ENCODE data around the gene C20orf96. TPM values are rescaled to one million over a fixed set of nuclear protein-coding genes. Genes with fewer than 3 reads are reported as not detected.

The C20orf96 gene
- total RNA-seq, 2 donors from 2014 or later = 2.0 to 6.2 TPM

DNA sequence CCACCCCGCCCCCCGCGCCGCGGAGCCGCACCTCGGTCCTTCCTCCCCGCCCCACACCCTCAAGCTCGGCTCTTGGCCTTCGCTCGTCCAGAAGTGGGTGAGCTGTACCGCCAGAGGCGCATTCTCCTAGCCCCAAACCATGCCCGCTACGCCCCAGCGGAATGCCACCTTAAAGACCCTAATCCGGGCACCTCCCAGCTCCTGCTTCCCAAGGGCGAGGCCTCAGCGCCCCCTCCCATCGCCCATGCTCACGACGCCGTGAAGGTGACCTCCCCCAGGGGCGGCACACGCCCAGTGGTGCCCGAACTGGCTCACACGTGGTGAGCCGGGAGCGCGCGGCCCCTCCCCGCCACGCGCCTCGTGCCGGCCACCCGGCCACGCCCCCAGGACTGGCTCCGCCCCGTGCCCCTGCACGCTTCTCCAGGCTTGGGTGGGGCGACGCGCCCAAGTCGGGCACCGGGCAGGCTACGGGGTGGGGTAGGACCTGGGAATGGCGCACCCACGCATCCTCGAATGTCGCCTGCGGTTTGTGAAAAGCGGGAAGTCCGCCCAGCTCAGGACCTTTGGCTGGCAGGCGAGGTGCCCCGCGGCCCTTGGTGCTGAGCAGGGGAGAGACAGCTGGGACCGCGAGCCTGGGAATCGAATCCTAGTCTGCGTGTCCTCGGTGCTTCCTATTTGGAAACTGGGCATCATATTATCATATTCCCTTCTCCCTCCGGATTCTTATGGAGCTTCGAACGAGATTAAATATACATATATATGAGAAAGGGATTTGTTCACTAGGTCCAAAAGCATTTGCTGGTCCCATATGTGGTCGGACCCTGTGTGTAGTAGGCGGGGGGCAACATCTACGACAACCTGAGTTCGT is 33.9 kb upstream of the C20orf96 start:
- peak; percentile 86 for DNase-seq (ENCODE audit: low spot score)
- peak; percentile 78 for ATAC-seq
- H3K27me3 Mint-ChIP-seq = no peaks in the 10 kb centered on the region
- H3K4me1 Mint-ChIP-seq (ENCODE audit: low read depth in 2 of 2) = peaks cover 0 to 9% of the 10 kb centered on the region in 2 donors
- H3K27ac Mint-ChIP-seq = peak overlapping the region; percentile 53 to 55
- peak overlapping the region; percentile 90 for H3K4me3 Mint-ChIP-seq
- H3K9me3 Mint-ChIP-seq = no peaks in the 10 kb centered on the region
- H3K36me3 Mint-ChIP-seq = no peaks in the 10 kb centered on the region

DNA sequence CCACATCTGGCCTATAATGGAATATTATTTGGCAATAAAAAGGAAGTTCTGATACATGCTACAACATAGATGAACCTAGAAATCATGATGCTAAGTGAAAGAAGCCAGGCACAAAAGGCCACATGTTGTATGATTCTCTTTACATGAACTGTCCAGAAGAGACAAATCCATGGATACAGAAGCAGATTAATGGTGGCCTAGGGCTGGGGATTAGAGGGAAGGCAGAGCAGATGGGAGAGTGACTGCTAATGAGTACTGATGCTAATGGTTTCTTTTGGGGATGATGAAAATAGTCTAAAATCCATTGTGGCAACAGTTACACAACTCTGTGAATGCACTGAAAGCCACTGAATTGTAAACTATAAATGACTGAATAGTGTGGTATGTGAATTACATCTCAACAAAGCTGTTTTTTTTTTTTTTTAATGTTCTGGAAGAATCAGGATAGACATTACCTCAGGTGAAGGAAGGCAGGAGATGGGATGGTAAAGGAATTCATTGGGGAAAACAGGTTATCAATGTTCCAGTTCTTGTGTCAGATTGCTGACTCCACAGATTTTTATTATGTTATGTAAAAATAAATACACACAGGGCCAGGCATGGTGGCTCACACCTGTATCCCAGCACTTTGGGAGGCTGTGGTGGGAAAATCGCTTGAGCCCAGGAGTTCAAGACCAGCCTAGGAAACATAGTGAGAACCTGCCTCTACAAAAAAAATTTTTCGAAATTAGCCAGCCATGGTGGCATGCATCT is 25.9 kb upstream of the C20orf96 start:
- H3K9me3 Mint-ChIP-seq = no peaks in the 10 kb centered on the region
- H3K4me1 Mint-ChIP-seq (ENCODE audit: low read depth in 2 of 2) = peaks cover 3% of the 10 kb centered on the region in 2 donors
- DNase-seq (ENCODE audit: low spot score) = no peak
- H3K36me3 Mint-ChIP-seq = no peaks in the 10 kb centered on the region
- ATAC-seq = no peak
- H3K27ac Mint-ChIP-seq = no peak overlapping the region
- H3K27me3 Mint-ChIP-seq = peaks cover 0 to 3% of the 10 kb centered on the region in 2 donors
- H3K4me3 Mint-ChIP-seq = no peak overlapping the region

DNA sequence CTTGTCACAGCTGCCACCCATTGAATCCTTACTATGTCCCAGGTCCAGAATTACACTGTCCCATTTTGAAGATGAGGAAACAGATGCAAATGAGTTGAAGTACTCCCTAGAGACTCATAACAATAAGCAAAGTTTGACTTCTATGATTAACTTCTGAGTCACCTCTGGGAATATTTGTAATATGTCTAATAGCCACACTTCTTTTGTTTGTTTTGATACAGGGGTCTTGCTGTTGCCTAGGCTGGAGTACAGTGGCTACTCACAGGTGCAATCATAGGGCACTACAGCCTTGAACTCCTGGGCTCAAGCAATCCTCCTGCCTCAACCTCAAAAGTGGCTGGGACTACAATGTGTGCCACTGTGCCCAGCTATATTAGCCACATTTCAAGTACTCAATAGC is 23.4 kb upstream of the C20orf96 start:
- Mint-ChIP-seq H3K4me3 (no peak overlapping the region), H3K4me1 (ENCODE audit: low read depth in 2 of 2) (peaks cover 12 to 15% of the 10 kb centered on the region in 2 donors), H3K36me3 (no peaks in the 10 kb centered on the region), H3K9me3 (no peaks in the 10 kb centered on the region), H3K27ac (no peak overlapping the region), H3K27me3 (peaks cover 0 to 3% of the 10 kb centered on the region in 2 donors)
- no peak for DNase-seq (ENCODE audit: low spot score)
- ATAC-seq = no peak

DNA sequence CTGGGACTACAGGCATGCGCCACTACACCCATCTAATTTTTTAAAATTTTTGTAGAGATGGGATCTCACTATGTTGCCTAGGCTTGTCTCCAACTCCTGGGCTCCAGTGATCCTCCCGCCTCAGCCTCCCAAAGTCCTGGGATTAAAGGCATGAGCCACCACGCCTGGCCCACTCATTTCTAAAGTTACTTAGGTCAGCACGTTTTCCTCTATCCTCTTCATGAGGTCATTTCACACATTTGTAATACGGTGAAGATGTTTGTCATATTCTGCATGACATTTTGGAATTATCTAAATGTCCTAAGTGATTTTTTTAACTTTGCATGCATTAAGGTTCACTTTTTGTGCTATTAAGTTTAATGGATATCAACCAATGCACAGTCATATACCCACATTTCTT is 22.9 kb upstream of the C20orf96 start:
- Mint-ChIP-seq H3K4me3 (no peak overlapping the region), H3K4me1 (ENCODE audit: low read depth in 2 of 2) (peaks cover 12 to 15% of the 10 kb centered on the region in 2 donors), H3K9me3 (no peaks in the 10 kb centered on the region), H3K27ac (no peak overlapping the region), H3K36me3 (no peaks in the 10 kb centered on the region), H3K27me3 (peaks cover 0 to 3% of the 10 kb centered on the region in 2 donors)
- no peak for ATAC-seq
- no peak for DNase-seq (ENCODE audit: low spot score)

DNA sequence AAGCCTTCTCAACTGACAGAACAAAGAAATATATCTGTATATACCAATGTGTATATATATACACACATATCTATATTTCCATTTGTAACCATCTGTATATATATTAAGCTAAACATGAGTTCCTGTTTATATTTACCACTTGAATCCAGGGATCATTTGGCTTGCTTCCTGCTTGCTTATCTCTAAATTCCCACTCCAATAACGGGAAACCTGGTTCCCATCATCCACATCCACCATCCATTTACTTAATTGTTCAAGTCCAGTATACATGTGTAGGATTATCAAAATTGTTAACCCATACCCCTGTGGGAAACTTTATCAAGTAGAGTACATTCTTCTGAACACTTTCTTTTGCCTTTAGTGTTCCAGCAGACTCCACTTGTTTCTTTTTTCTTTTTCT is 22.3 kb upstream of the C20orf96 start:
- Mint-ChIP-seq H3K36me3 (no peaks in the 10 kb centered on the region), H3K27me3 (peaks cover 0 to 3% of the 10 kb centered on the region in 2 donors)
- no peak for ATAC-seq

DNA sequence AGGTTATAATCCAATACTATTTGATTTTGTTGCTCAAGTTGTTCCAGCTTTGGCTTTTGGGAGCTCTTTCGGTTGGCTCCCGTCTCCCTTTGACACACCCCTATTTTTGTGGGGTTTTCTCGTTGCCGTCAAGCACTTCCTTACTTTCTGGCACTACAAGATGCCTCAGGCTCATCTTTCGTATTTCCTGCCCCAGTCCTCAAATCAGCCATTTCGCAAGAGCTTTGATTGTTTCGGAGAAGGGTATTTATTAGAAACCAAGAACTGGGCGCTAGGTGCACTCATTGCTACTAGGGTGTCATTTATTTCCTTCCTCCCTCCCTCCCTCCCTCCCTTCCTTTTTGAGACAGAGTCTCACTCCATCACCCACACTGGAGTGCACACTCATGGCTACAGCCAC is 21.5 kb upstream of the C20orf96 start:
- H3K4me1 Mint-ChIP-seq (ENCODE audit: low read depth in 2 of 2) = peaks cover 12 to 15% of the 10 kb centered on the region in 2 donors
- no peaks in the 10 kb centered on the region for H3K36me3 Mint-ChIP-seq
- peaks cover 0 to 3% of the 10 kb centered on the region in 2 donors for H3K27me3 Mint-ChIP-seq
- ATAC-seq = no peak
- no peaks in the 10 kb centered on the region for H3K9me3 Mint-ChIP-seq
- H3K27ac Mint-ChIP-seq = no peak overlapping the region
- DNase-seq (ENCODE audit: low spot score) = no peak
- H3K4me3 Mint-ChIP-seq = peak overlapping the region; percentile 54

More for the DNA sequence above, 22.3 kb upstream of the C20orf96 start:
- H3K4me1 Mint-ChIP-seq (ENCODE audit: low read depth in 2 of 2) = peaks cover 12 to 15% of the 10 kb centered on the region in 2 donors
- H3K4me3 Mint-ChIP-seq = no peak overlapping the region
- no peak overlapping the region for H3K27ac Mint-ChIP-seq
- no peak for DNase-seq (ENCODE audit: low spot score)
- H3K9me3 Mint-ChIP-seq = no peaks in the 10 kb centered on the region

DNA sequence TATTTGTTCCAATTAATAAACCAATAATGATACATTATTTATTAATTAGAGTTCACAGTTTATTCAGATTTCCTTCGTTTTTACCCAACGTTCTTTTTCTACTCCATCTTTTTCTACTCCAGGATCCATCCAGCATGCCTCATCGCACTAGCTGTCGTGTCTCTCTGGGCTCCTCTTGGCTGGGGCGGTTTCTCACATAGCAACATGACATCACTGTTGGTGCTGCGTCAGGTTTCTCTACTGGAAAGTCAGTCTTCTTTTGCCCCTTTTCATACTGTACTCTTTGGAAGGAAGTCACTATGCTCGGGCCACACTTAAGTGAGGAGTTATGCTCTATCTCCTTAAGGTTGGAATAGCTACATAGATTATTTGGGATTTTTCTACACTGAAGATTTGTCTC is 21.1 kb upstream of the C20orf96 start:
- no peaks in the 10 kb centered on the region for H3K9me3 Mint-ChIP-seq
- ATAC-seq = no peak
- peaks cover 0 to 3% of the 10 kb centered on the region in 2 donors for H3K27me3 Mint-ChIP-seq
- H3K36me3 Mint-ChIP-seq = no peaks in the 10 kb centered on the region
- H3K4me1 Mint-ChIP-seq (ENCODE audit: low read depth in 2 of 2) = peaks cover 12 to 15% of the 10 kb centered on the region in 2 donors
- H3K27ac Mint-ChIP-seq = no peak overlapping the region
- DNase-seq (ENCODE audit: low spot score) = no peak
- H3K4me3 Mint-ChIP-seq = peak overlapping the region; percentile 54

DNA sequence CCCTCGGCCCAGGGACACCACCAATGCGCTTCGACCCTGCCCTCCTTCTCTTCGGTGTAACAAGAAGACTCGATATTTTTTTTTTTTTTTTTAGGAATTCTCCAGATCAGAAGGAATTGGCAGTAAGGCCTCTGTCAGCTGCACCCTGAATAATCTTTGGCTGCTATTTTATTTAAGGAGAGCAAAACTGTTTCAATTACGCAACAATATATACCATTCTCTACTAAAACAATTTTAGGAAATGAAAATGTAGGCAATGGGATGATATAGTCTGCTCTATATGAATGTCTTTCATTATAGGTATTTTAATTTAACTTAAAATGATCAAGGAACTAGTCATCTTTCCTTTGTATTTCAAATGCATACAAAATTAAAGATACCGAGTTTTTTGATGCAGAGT is 20.1 kb upstream of the C20orf96 start:
- Mint-ChIP-seq H3K4me1 (ENCODE audit: low read depth in 2 of 2) (peaks cover 12 to 15% of the 10 kb centered on the region in 2 donors), H3K9me3 (no peaks in the 10 kb centered on the region), H3K4me3 (peak overlapping the region; percentile 77), H3K36me3 (no peaks in the 10 kb centered on the region), H3K27me3 (peaks cover 0 to 3% of the 10 kb centered on the region in 2 donors), H3K27ac (peak overlapping the region; percentile 50 to 82)
- no peak for ATAC-seq
- DNase-seq (ENCODE audit: low spot score) = no peak

DNA sequence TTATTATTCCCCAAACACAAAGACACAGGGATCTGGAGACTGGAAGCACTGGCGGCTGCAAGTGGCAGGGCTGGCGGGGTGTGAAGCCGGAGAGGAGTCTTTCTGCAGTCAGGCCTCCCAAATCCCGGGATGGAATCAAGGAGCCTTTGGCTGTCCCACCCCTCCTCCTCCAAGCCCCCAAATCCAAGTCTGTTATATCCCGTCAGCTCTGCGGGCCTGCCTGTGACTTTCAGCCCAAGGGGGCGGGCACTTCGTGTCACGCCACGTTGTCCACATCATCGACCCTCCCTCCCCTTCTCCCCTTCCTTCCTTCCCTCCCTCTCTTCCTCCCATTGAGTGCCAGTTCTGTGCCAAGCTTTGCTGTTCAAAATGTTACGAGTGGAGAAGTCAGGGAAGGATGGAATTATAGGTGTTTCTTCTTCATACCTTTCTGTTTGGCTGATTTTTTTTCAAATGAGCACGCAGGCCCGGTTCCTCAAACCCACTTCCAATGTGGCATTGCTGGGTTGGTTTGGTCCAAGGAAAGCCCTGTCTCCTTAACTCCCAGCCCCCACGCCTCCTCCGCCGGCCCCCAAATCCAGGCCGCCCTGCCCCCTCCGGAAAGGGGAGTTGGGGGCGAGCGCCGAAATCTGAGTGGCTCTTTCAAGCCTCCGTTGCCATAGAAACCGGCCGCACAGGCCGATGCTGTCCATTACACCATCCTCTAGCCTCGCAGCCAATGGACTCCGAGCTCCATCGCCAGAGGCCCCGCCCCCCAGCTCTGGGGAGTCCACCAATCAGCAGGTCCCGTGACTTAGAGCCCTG is 19.5 kb upstream of the C20orf96 start:
- peak overlapping the region; percentile 50 to 82 for H3K27ac Mint-ChIP-seq
- ATAC-seq = peak; percentile 99 to 100

DNA sequence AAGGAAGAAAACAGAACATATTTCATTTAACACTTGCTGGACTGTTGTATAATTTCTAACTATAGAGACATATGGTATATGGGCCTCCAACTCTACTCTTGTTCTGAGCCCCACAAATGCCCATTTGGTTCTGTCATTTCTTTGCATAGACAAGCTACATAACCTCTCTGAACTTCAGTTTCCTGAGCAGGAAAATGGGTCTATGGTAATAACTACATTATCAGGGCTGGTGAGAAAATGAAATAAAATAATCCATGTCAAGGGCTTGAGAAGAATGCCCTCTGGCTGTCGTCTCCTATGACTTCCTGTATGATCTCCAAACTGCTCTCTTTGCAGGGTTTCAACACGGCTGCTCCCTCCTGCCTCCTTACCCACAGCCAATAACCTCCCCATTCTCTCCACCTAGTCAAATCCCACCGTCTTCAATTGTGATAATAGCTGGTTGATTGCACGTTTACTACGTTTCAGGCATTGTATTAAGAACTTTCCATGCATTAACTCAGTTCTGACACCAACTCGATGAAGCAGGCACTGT is 18.8 kb upstream of the C20orf96 start:
- H3K9me3 Mint-ChIP-seq = no peaks in the 10 kb centered on the region
- H3K4me1 Mint-ChIP-seq (ENCODE audit: low read depth in 2 of 2) = peaks cover 12 to 15% of the 10 kb centered on the region in 2 donors
- ATAC-seq (no peak), DNase-seq (ENCODE audit: low spot score) (no peak)
- no peaks in the 10 kb centered on the region for H3K36me3 Mint-ChIP-seq
- no peak overlapping the region for H3K27ac Mint-ChIP-seq
- H3K4me3 Mint-ChIP-seq = no peak overlapping the region
- peaks cover 0 to 3% of the 10 kb centered on the region in 2 donors for H3K27me3 Mint-ChIP-seq

More for the DNA sequence above, 19.5 kb upstream of the C20orf96 start:
- no peaks in the 10 kb centered on the region for H3K36me3 Mint-ChIP-seq
- peaks cover 12 to 15% of the 10 kb centered on the region in 2 donors for H3K4me1 Mint-ChIP-seq (ENCODE audit: low read depth in 2 of 2)
- peak overlapping the region; percentile 77 for H3K4me3 Mint-ChIP-seq
- DNase-seq (ENCODE audit: low spot score) = peak; percentile 95
- H3K27me3 Mint-ChIP-seq = peaks cover 0 to 3% of the 10 kb centered on the region in 2 donors
- no peaks in the 10 kb centered on the region for H3K9me3 Mint-ChIP-seq

DNA sequence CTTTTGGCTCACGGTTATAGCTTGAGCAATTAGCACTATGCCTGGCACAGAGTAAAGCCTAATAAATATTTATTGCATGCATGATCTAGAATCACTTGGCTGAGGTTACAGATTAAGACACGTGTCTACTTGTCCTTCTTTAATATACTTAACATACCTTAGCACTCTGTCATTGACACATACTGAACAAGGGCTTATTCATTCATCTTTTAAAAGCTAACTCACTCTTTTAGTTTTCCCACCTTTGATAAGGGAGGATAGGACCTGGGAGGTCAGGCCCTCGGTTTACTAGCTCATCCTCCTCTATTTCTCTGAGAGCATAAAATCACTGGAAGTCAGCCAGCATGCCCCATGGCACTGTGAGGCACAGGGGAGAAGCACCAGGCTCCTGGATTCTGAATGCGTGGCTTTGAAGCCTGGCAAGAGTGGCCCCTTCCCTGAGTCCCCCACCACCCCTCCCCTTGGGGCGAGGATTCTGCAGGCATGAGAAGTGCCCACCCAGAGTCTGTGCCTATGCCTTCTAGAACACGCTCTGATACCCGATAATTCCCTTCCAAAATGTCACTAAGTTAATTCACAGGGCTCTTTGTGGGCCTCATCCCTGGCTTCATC is 18.0 kb upstream of the C20orf96 start:
- Mint-ChIP-seq H3K36me3 (no peaks in the 10 kb centered on the region), H3K9me3 (no peaks in the 10 kb centered on the region), H3K4me3 (no peak overlapping the region), H3K27me3 (peaks cover 0 to 3% of the 10 kb centered on the region in 2 donors), H3K27ac (no peak overlapping the region), H3K4me1 (ENCODE audit: low read depth in 2 of 2) (peaks cover 12 to 15% of the 10 kb centered on the region in 2 donors)
- ATAC-seq (no peak), DNase-seq (ENCODE audit: low spot score) (no peak)

DNA sequence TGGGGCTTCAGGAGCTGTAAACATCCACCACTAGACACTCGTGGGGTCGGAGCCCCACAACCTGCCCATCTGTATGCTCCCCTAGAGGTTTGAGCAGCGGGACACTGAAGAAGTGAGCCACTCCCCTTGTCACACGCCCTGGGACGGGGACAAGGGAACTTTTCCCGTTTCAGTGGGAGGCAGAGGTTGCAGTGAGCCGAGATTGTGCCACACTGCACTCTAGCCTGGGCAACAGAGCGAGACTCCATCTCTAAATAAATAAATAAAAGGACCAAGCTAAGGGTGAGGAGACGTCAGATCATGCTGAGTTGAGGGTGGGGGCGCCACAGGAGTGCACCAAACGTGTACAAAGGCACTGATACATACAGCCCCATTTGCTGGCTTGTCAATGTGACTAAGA is 15.2 kb upstream of the C20orf96 start:
- ATAC-seq (no peak), DNase-seq (ENCODE audit: low spot score) (no peak)
- no peaks in the 10 kb centered on the region for H3K27me3 Mint-ChIP-seq
- H3K36me3 Mint-ChIP-seq = no peaks in the 10 kb centered on the region
- no peak overlapping the region for H3K27ac Mint-ChIP-seq
- H3K4me3 Mint-ChIP-seq = no peak overlapping the region
- H3K4me1 Mint-ChIP-seq (ENCODE audit: low read depth in 2 of 2) = peaks cover 17 to 23% of the 10 kb centered on the region in 2 donors
- no peaks in the 10 kb centered on the region for H3K9me3 Mint-ChIP-seq

All from natural killer cell treated with Interleukin-12 subunit alpha and Interleukin-12 subunit beta and Interleukin-15 and Interleukin-18, amount 100 ng/mL, for 72 hours (primary cell).